OCI-LY1 (cell line): ENCODE data around the gene SERPIND1.

Source experiments
- H2AFZ ChIP-seq: fragments of 200-600 bp; sonication (generic), shearing (Covaris generic); 2 replicates; pipeline ENCODE4 v1.6.0; 2014; ENCODE audit warnings: antibody characterized with exemption, mild to moderate bottlenecking, low read length
- H3F3A ChIP-seq: fragments of 200-600 bp; sonication (generic), shearing (Covaris generic); 2 replicates; pipeline ENCODE4 v1.6.0; 2014; ENCODE audit warnings: mild to moderate bottlenecking, antibody characterized with exemption, low read length, moderate library complexity; ENCODE audit not compliant: insufficient read depth
- H3K27ac ChIP-seq: fragments of 200-600 bp; sonication (generic); 2 replicates; pipeline ENCODE4 v1.5.1; 2014; ENCODE audit warnings: low read length, mixed run types, mild to moderate bottlenecking, low read depth; ENCODE audit not compliant: poor library complexity, severe bottlenecking
- H3K27me3 ChIP-seq: fragments of 200-600 bp; sonication (generic); 2 replicates; pipeline ENCODE4 v1.6.0; 2014; ENCODE audit warnings: antibody characterized with exemption, mild to moderate bottlenecking, low read length, moderate library complexity; ENCODE audit not compliant: insufficient read depth
- H3K36me3 ChIP-seq: fragments of 200-600 bp; sonication (generic); 2 replicates; pipeline ENCODE4 v1.6.1; 2014; ENCODE audit warnings: mild to moderate bottlenecking, antibody characterized with exemption, low read length, moderate library complexity, mixed read lengths; ENCODE audit not compliant: insufficient read depth
- H3K4me1 ChIP-seq: fragments of 200-600 bp; sonication (generic); 2 replicates; pipeline ENCODE4 v1.5.1; 2014; ENCODE audit warnings: mild to moderate bottlenecking, low read length, moderate library complexity; ENCODE audit not compliant: insufficient read depth, severe bottlenecking
- H3K4me2 ChIP-seq: fragments of 200-600 bp; sonication (generic), shearing (Covaris generic); 2 replicates; pipeline ENCODE4 v1.6.1; 2014; ENCODE audit warnings: low read length
- H3K4me3 ChIP-seq: fragments of 200-600 bp; sonication (generic); 2 replicates; pipeline ENCODE4 v1.5.1; 2014; ENCODE audit warnings: low read length, low read depth, mild to moderate bottlenecking, mixed read lengths; ENCODE audit not compliant: poor library complexity, severe bottlenecking
- H3K79me2 ChIP-seq: fragments of 200-600 bp; shearing (Covaris generic); 2 replicates; pipeline ENCODE4 v1.6.1; 2016; ENCODE audit warnings: mixed run types, low read length, mixed read lengths; ENCODE audit not compliant: insufficient read depth
- H3K9ac ChIP-seq: fragments of 200-600 bp; sonication (generic), shearing (Covaris generic); 2 replicates; pipeline ENCODE4 v1.6.1; 2014; ENCODE audit warnings: mild to moderate bottlenecking, low read length, mixed read lengths
- H3K9me2 ChIP-seq: fragments of 200-600 bp; sonication (generic), shearing (Covaris generic); 2 replicates; pipeline ENCODE4 v1.6.1; 2014; ENCODE audit warnings: low read depth, mild to moderate bottlenecking, low read length, mixed read lengths
- H3K9me3 ChIP-seq: fragments of 200-600 bp; shearing (Covaris generic); 2 replicates; pipeline ENCODE4 v1.6.1; 2014; ENCODE audit warnings: low read length, mixed read lengths
- H4K20me1 ChIP-seq: fragments of 200-600 bp; sonication (generic), shearing (Covaris generic); 2 replicates; pipeline ENCODE4 v1.6.0; 2016; ENCODE audit warnings: mild to moderate bottlenecking, low read length; ENCODE audit not compliant: insufficient read depth
- CTCF ChIP-seq: fragments of 200-600 bp; sonication (generic), shearing (Covaris generic); IDR thresholded peaks from 2 replicates; pipeline ENCODE4 v1.5.1; 2017; ENCODE audit warnings: mild to moderate bottlenecking, antibody characterized with exemption, low read length, moderate library complexity, mixed read lengths
- EZH2 ChIP-seq: fragments of 200-600 bp; sonication (generic), shearing (Covaris generic); IDR thresholded peaks from 2 replicates; pipeline ENCODE4 v1.8.0; 2017; ENCODE audit warnings: borderline replicate concordance, mixed run types, mild to moderate bottlenecking, antibody characterized with exemption, low read length, moderate library complexity, mixed read lengths

The SERPIND1 gene

GRCh38 chr22:20749453-20749852 lies 24.5 kb upstream of the SERPIND1 start:
- no peaks in the 10 kb centered on the region for H4K20me1 ChIP-seq
- peak overlapping the region; percentile 16; the same call in 1 of the 2 replicates for H3K4me2 ChIP-seq
- H3K9ac ChIP-seq: no peak overlapping the region

GRCh38 chr22:20750461-20751184 lies 23.3 kb upstream of the SERPIND1 start:
- no peaks in the 10 kb centered on the region for H3K9me2 ChIP-seq
- H3K4me1 ChIP-seq: peaks cover 38% of the 10 kb centered on the region
- no peak overlapping the region for H3K4me3 ChIP-seq
- no peak overlapping the region for H3K9ac ChIP-seq
- H3K27ac ChIP-seq: peak overlapping the region; percentile 55
- TF ChIP-seq EZH2: no peak
- no peak for TF ChIP-seq CTCF
- H3K79me2 ChIP-seq: no peaks in the 10 kb centered on the region
- H3K36me3 ChIP-seq: peaks cover 52% of the 10 kb centered on the region; the same call in 1 of the 2 replicates
- no peaks in the 10 kb centered on the region for H3K27me3 ChIP-seq
- H3F3A ChIP-seq: no peaks in the 10 kb centered on the region
- H4K20me1 ChIP-seq: no peaks in the 10 kb centered on the region
- H2AFZ ChIP-seq: no peak overlapping the region
- no peak overlapping the region for H3K4me2 ChIP-seq
- H3K9me3 ChIP-seq: no peaks in the 10 kb centered on the region

More at GRCh38 chr22:20749453-20749852, 24.5 kb upstream of the SERPIND1 start:
- TF ChIP-seq CTCF (no peak), EZH2 (no peak)
- Histone ChIP-seq H3K9me3 (no peaks in the 10 kb centered on the region), H3K79me2 (no peaks in the 10 kb centered on the region), H3F3A (no peaks in the 10 kb centered on the region), H3K27ac (peak overlapping the region; percentile 51), H3K9me2 (no peaks in the 10 kb centered on the region), H3K27me3 (no peaks in the 10 kb centered on the region), H3K4me3 (no peak overlapping the region), H3K4me1 (peaks cover 38% of the 10 kb centered on the region), H2AFZ (no peak overlapping the region), H3K36me3 (peaks cover 61% of the 10 kb centered on the region; the same call in 1 of the 2 replicates)

- no peaks in the 10 kb centered on the region for H3K27me3 ChIP-seq
- H3K9ac ChIP-seq: no peak overlapping the region
- peak overlapping the region; percentile 55 for H3K27ac ChIP-seq
- peaks cover 52% of the 10 kb centered on the region; the same call in 1 of the 2 replicates for H3K36me3 ChIP-seq
- H3K79me2 ChIP-seq: no peaks in the 10 kb centered on the region
- no peaks in the 10 kb centered on the region for H4K20me1 ChIP-seq
- no peaks in the 10 kb centered on the region for H3F3A ChIP-seq
- no peak overlapping the region for H3K4me2 ChIP-seq
- TF ChIP-seq CTCF: no peak
- TF ChIP-seq EZH2: no peak
- no peaks in the 10 kb centered on the region for H3K9me2 ChIP-seq
- no peak overlapping the region for H2AFZ ChIP-seq
- no peaks in the 10 kb centered on the region for H3K9me3 ChIP-seq
- H3K4me1 ChIP-seq: peaks cover 38% of the 10 kb centered on the region
- H3K4me3 ChIP-seq: no peak overlapping the region
These were observed 22.6 kb upstream of the SERPIND1 start for GRCh38 chr22:20751185-20751851.
